ENCODE data around the gene WDR77. TPM values are rescaled to one million over a fixed set of nuclear protein-coding genes. Genes with fewer than 3 reads are reported as not detected.

The WDR77 gene
- total RNA-seq, 1 experiment from 2014 or later, result 59.7 TPM

DNA sequence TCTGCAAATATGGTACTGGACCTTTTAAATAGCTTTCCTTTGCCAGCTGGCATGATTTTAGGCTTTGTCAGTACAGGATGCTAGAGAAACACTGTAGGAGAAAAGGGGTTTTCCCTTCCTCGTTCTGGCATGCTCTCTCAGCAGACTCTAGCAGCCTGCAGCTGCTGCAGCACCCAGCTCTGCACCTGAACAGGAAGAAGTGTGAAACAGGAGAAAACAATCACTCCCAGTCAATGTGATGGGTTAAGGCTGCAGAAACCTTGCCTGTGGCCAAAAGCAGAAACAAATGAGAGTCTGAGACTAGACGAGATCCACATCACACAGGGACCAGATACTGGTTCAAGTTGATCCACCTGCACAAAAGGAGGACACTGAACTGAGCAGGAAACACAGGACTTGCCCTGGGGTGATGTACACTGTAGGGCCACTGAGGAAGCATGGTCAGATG lies 42.7 kb downstream of the WDR77 start:
- H3K9me3 ChIP-seq (ENCODE audit: low read length), result no peaks in the 10 kb centered on the region
- H3K79me2 ChIP-seq (ENCODE audit: low read length), result no peaks in the 10 kb centered on the region
- H3K9me2 ChIP-seq (replicated peaks; ENCODE audit: insufficient read depth, low read length), result no peaks in the 10 kb centered on the region
- peaks cover 32% of the 10 kb centered on the region for H3K4me1 ChIP-seq (ENCODE audit: low read length)
- H3K36me3 ChIP-seq (ENCODE audit: insufficient read depth, low read length), result no peaks in the 10 kb centered on the region
- peak overlapping the region; percentile 64; the same call in 1 of the 2 replicates for H3K27ac ChIP-seq (ENCODE audit: low read length)
- H3K9ac ChIP-seq (ENCODE audit: low read length), result peak overlapping the region; percentile 44
- peak; percentile 63 for DNase-seq
- peak overlapping the region; percentile 44 for H3K4me2 ChIP-seq (ENCODE audit: low read depth, low read length, poor library complexity, severe bottlenecking)
- H3K27me3 ChIP-seq (ENCODE audit: low read length), result no peaks in the 10 kb centered on the region
- peak overlapping the region; percentile 13; the same call in 1 of the 2 replicates for H2AFZ ChIP-seq (ENCODE audit: low read length)
- H4K20me1 ChIP-seq (ENCODE audit: insufficient read depth, low read depth, low read length), result no peaks in the 10 kb centered on the region
- H3K4me3 ChIP-seq (ENCODE audit: low read length), result peak overlapping the region; percentile 9; the same call in 1 of the 2 replicates

DNA sequence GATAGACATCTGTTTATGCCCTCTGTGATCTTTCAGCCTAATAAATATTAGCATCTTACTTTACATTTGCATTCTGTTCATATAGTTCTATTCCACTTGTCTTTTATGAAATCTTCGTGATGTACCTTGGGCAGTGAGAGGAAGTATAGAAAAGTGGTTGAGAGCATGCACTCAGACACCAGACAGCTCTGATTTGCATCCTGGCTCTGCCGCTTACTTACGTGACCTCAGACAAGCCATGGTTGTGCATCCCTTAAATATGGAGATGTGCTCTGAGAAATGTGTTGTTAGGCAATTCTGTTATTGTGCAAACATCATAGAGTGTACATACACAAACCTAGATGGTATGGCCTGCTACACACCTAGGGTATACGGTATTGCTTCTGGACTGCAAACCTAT lies 44.5 kb downstream of the WDR77 start:
- peak overlapping the region; percentile 19; the same call in 1 of the 2 replicates for H2AFZ ChIP-seq (ENCODE audit: low read length)
- peak; percentile 70 for DNase-seq
- H3K27ac ChIP-seq (ENCODE audit: low read length), result no peak overlapping the region
- H3K27me3 ChIP-seq (ENCODE audit: low read length), result no peaks in the 10 kb centered on the region
- peak overlapping the region; percentile 47 for H3K4me2 ChIP-seq (ENCODE audit: low read depth, low read length, poor library complexity, severe bottlenecking)
- H3K36me3 ChIP-seq (ENCODE audit: insufficient read depth, low read length), result no peaks in the 10 kb centered on the region
- peak overlapping the region; percentile 32; the same call in 1 of the 2 replicates for H3K9ac ChIP-seq (ENCODE audit: low read length)
- H3K4me3 ChIP-seq (ENCODE audit: low read length), result peak overlapping the region; percentile 22; the same call in 1 of the 2 replicates
- no peaks in the 10 kb centered on the region for H3K9me2 ChIP-seq (replicated peaks; ENCODE audit: insufficient read depth, low read length)
- peaks cover 36% of the 10 kb centered on the region for H3K4me1 ChIP-seq (ENCODE audit: low read length)
- no peaks in the 10 kb centered on the region for H3K79me2 ChIP-seq (ENCODE audit: low read length)
- no peaks in the 10 kb centered on the region for H3K9me3 ChIP-seq (ENCODE audit: low read length)
- H4K20me1 ChIP-seq (ENCODE audit: insufficient read depth, low read depth, low read length), result no peaks in the 10 kb centered on the region

DNA sequence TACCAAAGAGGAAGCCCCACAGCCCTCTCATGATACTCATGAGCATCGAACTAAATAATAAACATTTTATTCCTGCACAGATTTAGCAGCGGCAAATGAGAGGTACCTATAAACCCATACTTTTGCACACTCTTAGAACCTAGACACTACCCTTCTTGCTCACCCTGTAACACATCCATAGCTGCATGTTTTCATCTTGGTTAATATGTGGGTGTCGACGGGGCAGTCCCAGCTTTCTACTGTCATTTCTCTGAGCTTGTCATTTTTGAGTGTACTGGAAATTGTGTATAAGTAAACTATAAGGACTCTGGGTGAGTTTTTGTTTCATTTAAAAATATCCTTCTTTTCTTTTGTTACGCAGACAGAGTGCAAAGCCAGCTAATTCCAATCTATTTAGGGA lies 47.0 kb downstream of the WDR77 start:
- Histone ChIP-seq H2AFZ (ENCODE audit: low read length) (no peak overlapping the region), H3K27ac (ENCODE audit: low read length) (no peak overlapping the region), H3K27me3 (ENCODE audit: low read length) (no peaks in the 10 kb centered on the region), H3K36me3 (ENCODE audit: insufficient read depth, low read length) (no peaks in the 10 kb centered on the region), H3K79me2 (ENCODE audit: low read length) (no peaks in the 10 kb centered on the region), H3K9me3 (ENCODE audit: low read length) (no peaks in the 10 kb centered on the region), H3K4me1 (ENCODE audit: low read length) (peaks cover 34% of the 10 kb centered on the region), H3K4me2 (ENCODE audit: low read depth, low read length, poor library complexity, severe bottlenecking) (no peak overlapping the region), H3K9me2 (replicated peaks; ENCODE audit: insufficient read depth, low read length) (no peaks in the 10 kb centered on the region), H4K20me1 (ENCODE audit: insufficient read depth, low read depth, low read length) (no peaks in the 10 kb centered on the region), H3K9ac (ENCODE audit: low read length) (no peak overlapping the region), H3K4me3 (ENCODE audit: low read length) (no peak overlapping the region)
- DNase-seq, result no peak

DNA sequence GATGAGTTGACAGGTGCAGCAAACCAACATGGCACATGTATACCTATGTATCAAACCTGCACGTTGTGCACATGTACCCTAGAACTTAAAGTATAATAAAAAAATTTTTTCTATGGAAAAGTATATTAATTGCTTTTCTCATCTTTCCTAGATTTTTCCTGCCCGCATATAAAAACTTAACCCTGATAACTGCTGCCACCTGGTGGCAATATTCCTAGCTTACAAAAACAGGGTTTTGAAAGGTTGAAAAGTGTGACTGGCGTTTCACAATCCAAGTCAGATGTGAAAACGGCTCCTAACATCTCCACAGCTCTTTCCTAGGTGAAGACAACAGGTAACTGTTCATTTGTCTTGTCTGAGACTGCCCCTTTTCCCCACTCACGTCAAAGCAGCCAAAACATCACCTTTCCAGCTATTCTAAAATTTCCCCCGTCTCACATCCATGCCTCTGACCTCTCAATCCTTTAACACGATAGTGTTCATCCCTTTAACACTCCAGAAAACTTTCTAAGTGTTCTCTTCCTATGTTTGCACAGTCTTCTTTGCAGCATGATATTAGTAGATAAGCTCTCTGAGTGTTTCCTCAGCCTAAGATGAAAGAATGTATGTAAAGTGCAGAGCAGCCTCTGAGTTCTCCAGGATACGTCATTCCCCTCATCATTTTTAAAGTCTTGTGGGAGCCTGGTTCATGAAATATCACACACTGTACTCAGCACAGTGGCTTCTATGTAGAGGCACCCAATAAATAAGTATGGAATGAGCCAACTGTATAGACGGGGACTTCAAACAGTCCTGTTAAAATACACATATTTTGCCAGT lies 49.1 kb downstream of the WDR77 start:
- H3K4me1 ChIP-seq (ENCODE audit: low read length), result peaks cover 14% of the 10 kb centered on the region
- H4K20me1 ChIP-seq (ENCODE audit: insufficient read depth, low read depth, low read length), result no peaks in the 10 kb centered on the region
- H3K9ac ChIP-seq (ENCODE audit: low read length), result peak overlapping the region; percentile 12; the same call in 1 of the 2 replicates
- no peaks in the 10 kb centered on the region for H3K79me2 ChIP-seq (ENCODE audit: low read length)
- no peak overlapping the region for H3K27ac ChIP-seq (ENCODE audit: low read length)
- H3K27me3 ChIP-seq (ENCODE audit: low read length), result no peaks in the 10 kb centered on the region
- H3K4me3 ChIP-seq (ENCODE audit: low read length), result peak overlapping the region; percentile 11; the same call in 1 of the 2 replicates
- H3K4me2 ChIP-seq (ENCODE audit: low read depth, low read length, poor library complexity, severe bottlenecking), result peak overlapping the region; percentile 42
- DNase-seq, result peak; percentile 76
- H3K9me3 ChIP-seq (ENCODE audit: low read length), result no peaks in the 10 kb centered on the region
- H3K36me3 ChIP-seq (ENCODE audit: insufficient read depth, low read length), result no peaks in the 10 kb centered on the region
- no peaks in the 10 kb centered on the region for H3K9me2 ChIP-seq (replicated peaks; ENCODE audit: insufficient read depth, low read length)
- H2AFZ ChIP-seq (ENCODE audit: low read length), result 0 out of 2 replicates have a peak overlapping the region, but pooled peaks have one; percentile 30

DNA sequence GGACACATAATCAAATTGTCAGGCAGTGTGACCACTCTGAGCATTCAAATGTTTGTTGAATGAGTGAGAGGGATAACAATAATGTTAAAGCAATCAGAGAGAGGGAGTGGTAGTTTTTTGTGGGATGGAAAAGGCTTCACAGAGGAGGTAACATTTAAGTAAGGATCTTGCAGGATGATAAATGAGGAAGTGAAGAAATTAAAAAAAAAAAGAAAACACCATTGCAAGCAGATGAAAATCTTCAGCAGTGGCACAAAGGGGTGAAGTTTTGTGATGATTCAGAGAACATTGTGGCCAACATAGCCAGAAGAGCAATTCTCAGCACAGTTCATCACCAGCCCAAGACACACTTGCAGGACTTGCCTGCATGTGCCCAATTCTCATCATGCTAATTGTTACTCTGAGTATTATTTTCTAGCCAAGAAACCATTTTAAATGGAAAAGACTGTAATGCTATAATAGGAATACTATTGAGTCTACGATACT lies 56.6 kb downstream of the WDR77 start:
- H4K20me1 ChIP-seq (ENCODE audit: insufficient read depth, low read depth, low read length), result no peaks in the 10 kb centered on the region
- no peaks in the 10 kb centered on the region for H3K36me3 ChIP-seq (ENCODE audit: insufficient read depth, low read length)
- H2AFZ ChIP-seq (ENCODE audit: low read length), result no peak overlapping the region
- no peaks in the 10 kb centered on the region for H3K9me2 ChIP-seq (replicated peaks; ENCODE audit: insufficient read depth, low read length)
- H3K27me3 ChIP-seq (ENCODE audit: low read length), result no peaks in the 10 kb centered on the region
- H3K79me2 ChIP-seq (ENCODE audit: low read length), result no peaks in the 10 kb centered on the region
- H3K9ac ChIP-seq (ENCODE audit: low read length), result no peak overlapping the region
- no peak overlapping the region for H3K27ac ChIP-seq (ENCODE audit: low read length)
- no peak overlapping the region for H3K4me3 ChIP-seq (ENCODE audit: low read length)
- no peaks in the 10 kb centered on the region for H3K9me3 ChIP-seq (ENCODE audit: low read length)
- H3K4me1 ChIP-seq (ENCODE audit: low read length), result no peaks in the 10 kb centered on the region
- no peak for DNase-seq
- no peak overlapping the region for H3K4me2 ChIP-seq (ENCODE audit: low read depth, low read length, poor library complexity, severe bottlenecking)

DNA sequence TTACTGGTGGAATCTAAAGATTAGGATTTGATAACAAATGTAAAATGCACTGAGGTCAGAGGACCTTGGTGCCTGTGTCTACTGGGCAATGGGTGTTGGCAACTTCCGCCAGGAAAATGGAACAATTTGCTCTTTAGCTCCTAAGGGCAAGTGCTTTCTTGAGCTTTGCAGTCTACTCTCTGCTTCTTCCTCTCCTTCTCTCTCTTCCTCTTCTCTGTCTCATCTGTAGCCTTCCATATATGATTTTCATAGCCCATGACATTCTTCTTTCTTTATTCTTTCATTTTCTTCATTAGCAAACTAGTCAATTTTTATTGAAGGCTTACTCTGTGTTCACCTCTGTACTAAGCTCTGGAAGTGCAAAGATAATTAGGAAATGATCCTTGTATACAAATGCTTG lies 57.0 kb downstream of the WDR77 start:
- no peaks in the 10 kb centered on the region for H3K36me3 ChIP-seq (ENCODE audit: insufficient read depth, low read length)
- H3K9me2 ChIP-seq (replicated peaks; ENCODE audit: insufficient read depth, low read length), result no peaks in the 10 kb centered on the region
- H3K9me3 ChIP-seq (ENCODE audit: low read length), result no peaks in the 10 kb centered on the region
- H3K27ac ChIP-seq (ENCODE audit: low read length), result no peak overlapping the region
- no peak for DNase-seq
- H2AFZ ChIP-seq (ENCODE audit: low read length), result no peak overlapping the region
- H3K4me3 ChIP-seq (ENCODE audit: low read length), result no peak overlapping the region
- H4K20me1 ChIP-seq (ENCODE audit: insufficient read depth, low read depth, low read length), result no peaks in the 10 kb centered on the region
- H3K79me2 ChIP-seq (ENCODE audit: low read length), result no peaks in the 10 kb centered on the region
- H3K4me2 ChIP-seq (ENCODE audit: low read depth, low read length, poor library complexity, severe bottlenecking), result no peak overlapping the region
- no peaks in the 10 kb centered on the region for H3K4me1 ChIP-seq (ENCODE audit: low read length)
- H3K9ac ChIP-seq (ENCODE audit: low read length), result no peak overlapping the region
- H3K27me3 ChIP-seq (ENCODE audit: low read length), result no peaks in the 10 kb centered on the region

Small RNA genes lying within 50 kb of the gene (small RNA-seq; reads per million reads assigned to genes)
- gene RF00019 (not detected), gene RNU6-792P (not detected)

Other genes with a start within 250 kb of the WDR77 start
- gene DENND2D, start 248.6 kb downstream of the WDR77 start, total RNA-seq (2014; rRNA removed; shearing (Covaris generic); ENCODE audit: low replicate concordance), result 80.2 and 90.9 TPM in 2 replicates
- not detected in 2 replicates for gene CHI3L2, start 221.5 kb downstream of the WDR77 start, total RNA-seq (2014; rRNA removed; shearing (Covaris generic); ENCODE audit: low replicate concordance)
- gene CHIA, start 158.4 kb downstream of the WDR77 start, total RNA-seq (2014; rRNA removed; shearing (Covaris generic); ENCODE audit: low replicate concordance), result not detected in 2 replicates
- gene OVGP1, start 21.5 kb downstream of the WDR77 start, total RNA-seq (2014; rRNA removed; shearing (Covaris generic); ENCODE audit: low replicate concordance), result 0.90 and 1.3 TPM in 2 replicates
- 362 and 590 TPM in 2 replicates for gene ATP5PB, start 208 bp upstream of the WDR77 start, total RNA-seq (2014; rRNA removed; shearing (Covaris generic); ENCODE audit: low replicate concordance)
- 0.29 and 0.48 TPM in 2 replicates for gene C1orf162, start 24.7 kb upstream of the WDR77 start, total RNA-seq (2014; rRNA removed; shearing (Covaris generic); ENCODE audit: low replicate concordance)
- not detected in 2 replicates for gene ADORA3, start 54.4 kb upstream of the WDR77 start, total RNA-seq (2014; rRNA removed; shearing (Covaris generic); ENCODE audit: low replicate concordance)
- gene TMIGD3, start 54.4 kb upstream of the WDR77 start, total RNA-seq (2014; rRNA removed; shearing (Covaris generic); ENCODE audit: low replicate concordance), result not detected in 2 replicates
- gene RAP1A, start 170.5 kb upstream of the WDR77 start, total RNA-seq (2014; rRNA removed; shearing (Covaris generic); ENCODE audit: low replicate concordance), result 12.0 and 55.3 TPM in 2 replicates

Measured in Karpas-422 (cell line).